ENCODE data around the gene SNX30.

- no peak for TF ChIP-seq POLR2A (IDR thresholded peaks at IDR 0.05)
- TF ChIP-seq CTCF (IDR thresholded peaks at IDR 0.05) = no peak
These were observed 162.1 kb downstream of the SNX30 start for GRCh38 chr9:112912636-112913035.

Data from Peyer's patch (tissue), 4 donors.